D721Med (cell line): ENCODE data around the gene PTX4.

Experiments used
- DNase-seq: peaks from one replicate; pipeline ENCODE4 v3.0.0; 2011; ENCODE audit warnings: low spot score; ENCODE audit not compliant: insufficient read length
- FAIRE-seq: peaks from 2 replicates; lab custom pipeline; 2011; peaks lifted over from hg19 to GRCh38; lab: Jason Lieb, UNC
- CTCF ChIP-seq: IDR thresholded peaks from 2 replicates; pipeline ENCODE4 v1.5.1; 2012; ENCODE audit warnings: mild to moderate bottlenecking, control low read depth; ENCODE audit not compliant: insufficient read depth; ENCODE audit errors: missing control alignments

The PTX4 gene

GRCh38 chr16:1468426-1468810 lies 20.3 kb downstream of the PTX4 start:
- DNase-seq (no peak), FAIRE-seq (no peak)
- no peak for TF ChIP-seq CTCF

- TF ChIP-seq CTCF: no peak
- DNase-seq (no peak), FAIRE-seq (no peak)
Measured at GRCh38 chr16:1466968-1467521, 21.7 kb downstream of the PTX4 start.

- DNase-seq (no peak), FAIRE-seq (no peak)
- TF ChIP-seq CTCF: no peak
Measured at GRCh38 chr16:1466054-1466453, 22.7 kb downstream of the PTX4 start.

GRCh38 chr16:1465567-1465915 lies 23.2 kb downstream of the PTX4 start:
- no peak for DNase-seq
- FAIRE-seq: no peak
- TF ChIP-seq CTCF: no peak

- DNase-seq: no peak
- no peak for TF ChIP-seq CTCF
- FAIRE-seq: no peak
Measured at GRCh38 chr16:1464894-1465566, 23.7 kb downstream of the PTX4 start.

- FAIRE-seq (no peak), DNase-seq (no peak)
- no peak for TF ChIP-seq CTCF
Measured at GRCh38 chr16:1464196-1464893, 24.4 kb downstream of the PTX4 start.

- no peak for TF ChIP-seq CTCF
- FAIRE-seq (no peak), DNase-seq (no peak)
Measured at GRCh38 chr16:1461146-1461545, 27.6 kb downstream of the PTX4 start.
